ENCODE data around the gene PHF21A.
"Not testable (repeated sequence)": the region's sequence is repeated elsewhere in the genome, so short reads cannot be mapped to it uniquely, and the experiment has no call there.

The PHF21A gene

DNA sequence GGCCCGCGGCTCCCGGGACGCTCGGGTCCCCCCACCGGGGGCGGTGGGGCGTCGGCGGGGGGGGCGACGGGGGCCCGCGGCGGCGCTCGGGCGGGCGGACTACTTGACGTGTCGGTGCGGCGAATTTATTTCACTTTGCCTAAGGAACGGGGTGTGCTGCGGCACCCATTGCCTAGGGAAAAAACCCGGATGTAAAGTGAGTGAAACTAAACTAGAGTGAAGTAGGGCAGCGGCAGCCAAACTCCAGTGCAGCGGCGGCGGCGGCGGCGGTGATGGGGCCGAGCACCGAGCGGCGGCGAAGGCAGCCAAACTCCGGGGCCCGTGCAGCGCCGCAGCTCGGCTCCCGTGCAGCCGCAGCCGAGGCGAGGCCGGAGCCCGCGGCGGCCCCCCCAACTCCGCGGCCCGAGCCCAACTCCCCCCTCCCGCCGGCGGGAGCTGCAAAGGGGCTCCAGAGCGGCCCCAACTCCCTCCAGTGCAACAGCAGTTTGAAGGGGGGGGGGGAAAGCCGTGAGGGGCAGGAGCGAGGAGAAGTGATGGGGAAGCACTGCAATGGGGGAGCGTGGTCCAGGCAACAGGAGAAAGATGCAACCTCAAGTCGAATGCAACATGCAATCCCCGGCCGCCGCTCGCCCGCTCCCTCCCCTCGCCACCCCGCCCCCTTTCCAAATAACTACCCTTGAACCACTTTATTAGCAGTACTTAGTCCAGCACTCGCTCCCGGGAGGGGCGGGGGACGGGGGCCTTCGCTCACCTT is 647 bp upstream of the PHF21A start:
- DNase-seq (ENCODE audit: low read depth) = peak; percentile 96
- TF ChIP-seq, protein P1, sequence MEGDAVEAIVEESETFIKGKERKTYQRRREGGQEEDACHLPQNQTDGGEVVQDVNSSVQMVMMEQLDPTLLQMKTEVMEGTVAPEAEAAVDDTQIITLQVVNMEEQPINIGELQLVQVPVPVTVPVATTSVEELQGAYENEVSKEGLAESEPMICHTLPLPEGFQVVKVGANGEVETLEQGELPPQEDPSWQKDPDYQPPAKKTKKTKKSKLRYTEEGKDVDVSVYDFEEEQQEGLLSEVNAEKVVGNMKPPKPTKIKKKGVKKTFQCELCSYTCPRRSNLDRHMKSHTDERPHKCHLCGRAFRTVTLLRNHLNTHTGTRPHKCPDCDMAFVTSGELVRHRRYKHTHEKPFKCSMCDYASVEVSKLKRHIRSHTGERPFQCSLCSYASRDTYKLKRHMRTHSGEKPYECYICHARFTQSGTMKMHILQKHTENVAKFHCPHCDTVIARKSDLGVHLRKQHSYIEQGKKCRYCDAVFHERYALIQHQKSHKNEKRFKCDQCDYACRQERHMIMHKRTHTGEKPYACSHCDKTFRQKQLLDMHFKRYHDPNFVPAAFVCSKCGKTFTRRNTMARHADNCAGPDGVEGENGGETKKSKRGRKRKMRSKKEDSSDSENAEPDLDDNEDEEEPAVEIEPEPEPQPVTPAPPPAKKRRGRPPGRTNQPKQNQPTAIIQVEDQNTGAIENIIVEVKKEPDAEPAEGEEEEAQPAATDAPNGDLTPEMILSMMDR (conservative IDR thresholded peaks at IDR 0.05; ENCODE audit: low read depth, low read length) = no peak
- H3K4me3 ChIP-seq (ENCODE audit: low read depth, low read length) = peak overlapping the region; percentile 73

- TF ChIP-seq, protein P1 (conservative IDR thresholded peaks at IDR 0.05; ENCODE audit: low read depth, low read length) = no peak
- peak; percentile 79 for DNase-seq (ENCODE audit: low read depth)
- H3K4me3 ChIP-seq (ENCODE audit: low read depth, low read length) = peak overlapping the region; percentile 73
Observed at GRCh38 chr11:46120346-46121300, 631 bp downstream of the PHF21A start.

DNA sequence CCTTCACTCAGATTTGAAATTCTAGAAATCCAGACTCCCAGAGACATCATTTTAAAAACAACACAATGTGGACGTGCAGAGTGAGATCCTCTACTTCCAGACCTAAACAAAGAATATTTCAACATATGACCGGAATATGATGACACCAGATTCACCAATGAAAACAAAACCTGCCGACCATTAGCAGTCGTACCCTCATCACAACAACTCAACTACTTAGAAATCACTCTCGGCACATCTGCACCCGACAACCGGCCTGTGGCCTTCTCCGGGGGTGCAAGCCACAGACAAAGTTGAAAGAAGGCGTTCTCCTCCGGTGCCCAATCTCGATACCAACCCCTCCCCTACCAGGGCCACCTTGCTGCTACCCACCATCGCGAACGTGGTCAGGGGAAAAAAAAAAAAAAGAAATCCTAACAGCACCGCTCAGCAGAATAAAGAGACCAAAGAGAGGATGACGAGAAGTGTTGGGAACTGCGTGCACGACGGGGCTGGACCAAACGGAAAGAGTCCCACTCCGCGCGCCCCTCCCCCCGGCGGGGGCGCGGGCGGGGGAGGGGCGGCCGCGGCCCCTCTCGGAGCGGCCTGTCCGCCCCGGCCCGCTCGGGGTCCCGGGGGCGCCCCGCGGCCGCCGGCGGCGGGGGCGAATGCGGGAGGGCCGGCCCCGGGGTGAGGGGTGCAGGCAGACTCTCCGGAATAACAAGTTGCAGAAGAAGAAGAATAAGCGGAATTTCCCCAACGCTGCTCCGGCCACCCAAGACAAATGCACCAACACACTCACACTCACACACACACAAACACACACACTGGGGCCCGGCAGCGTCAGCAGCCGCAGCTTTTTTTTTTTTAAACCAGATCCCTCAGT is 1.7 kb downstream of the PHF21A start:
- peak; percentile 89 for DNase-seq (ENCODE audit: low read depth)
- peak overlapping the region; percentile 73 for H3K4me3 ChIP-seq (ENCODE audit: low read depth, low read length)
- TF ChIP-seq, protein P1 (conservative IDR thresholded peaks at IDR 0.05; ENCODE audit: low read depth, low read length) = no peak

GRCh38 chr11:46118702-46119351 is 2.4 kb downstream of the PHF21A start:
- TF ChIP-seq, protein P1 (conservative IDR thresholded peaks at IDR 0.05; ENCODE audit: low read depth, low read length) = no peak
- DNase-seq (ENCODE audit: low read depth) = no peak
- peak overlapping the region; percentile 73 for H3K4me3 ChIP-seq (ENCODE audit: low read depth, low read length)

GRCh38 chr11:46117842-46118241 is 3.4 kb downstream of the PHF21A start:
- H3K4me3 ChIP-seq (ENCODE audit: low read depth, low read length) = no peak overlapping the region
- TF ChIP-seq, protein P1 (conservative IDR thresholded peaks at IDR 0.05; ENCODE audit: low read depth, low read length) = peak; percentile 44
- no peak for DNase-seq (ENCODE audit: low read depth)

- H3K4me3 ChIP-seq (ENCODE audit: low read depth, low read length); DNase-seq (ENCODE audit: low read depth): not testable (repeated sequence)
Observed at GRCh38 chr11:46116712-46117037, 4.6 kb downstream of the PHF21A start.

All from choroid plexus epithelial cell (primary cell).